Endodermal cell (in vitro differentiated cells): ENCODE data around the gene ANGPTL8. TPM values are rescaled to one million over a fixed set of nuclear protein-coding genes. Genes with fewer than 3 reads are reported as not detected.

Experiments
- DNase-seq: peaks from one replicate; pipeline ENCODE4 v3.0.0-alpha.2; 2017
- H3K27ac ChIP-seq: 2 replicates; pipeline ENCODE4 v1.5.1; 2013; ENCODE audit warnings: mild to moderate bottlenecking, low read depth, low read length, moderate library complexity
- H3K27me3 ChIP-seq: 2 replicates; pipeline ENCODE4 v1.6.1; 2013; ENCODE audit warnings: mild to moderate bottlenecking, low read length, moderate library complexity; ENCODE audit not compliant: insufficient read depth, control insufficient read depth, poor library complexity, severe bottlenecking
- H3K36me3 ChIP-seq: 2 replicates; pipeline ENCODE4 v1.7.0; 2013; ENCODE audit warnings: mild to moderate bottlenecking, low read length, moderate library complexity; ENCODE audit not compliant: control insufficient read depth, insufficient read depth
- H3K4me1 ChIP-seq: one replicate; pipeline ENCODE4 v1.7.0; 2013; ENCODE audit warnings: low read length; ENCODE audit not compliant: control insufficient read depth, insufficient read depth
- H3K4me3 ChIP-seq: 2 replicates; pipeline ENCODE4 v1.5.1; 2013; ENCODE audit warnings: mild to moderate bottlenecking, low read length, moderate library complexity
- H3K9ac ChIP-seq: 2 replicates; pipeline ENCODE4 v1.6.1; 2013; ENCODE audit warnings: mild to moderate bottlenecking, low read length, moderate library complexity; ENCODE audit not compliant: poor library complexity, severe bottlenecking; ENCODE audit errors: extremely low read depth
- H3K9me3 ChIP-seq: 2 replicates; pipeline ENCODE4 v1.6.1; 2013; ENCODE audit warnings: mild to moderate bottlenecking, low read length, moderate library complexity; ENCODE audit not compliant: control insufficient read depth
- H3K27ac Mint-ChIP-seq: 2 replicates; pipeline ENCODE4 v1.8.0; 2020; ENCODE audit warnings: mixed read lengths
- H3K27me3 Mint-ChIP-seq: 2 replicates; pipeline ENCODE4 v1.8.0; 2021; ENCODE audit warnings: mild to moderate bottlenecking, mixed read lengths; ENCODE audit not compliant: insufficient read depth
- H3K36me3 Mint-ChIP-seq: 2 replicates; pipeline ENCODE4 v1.8.0; 2020; ENCODE audit warnings: low read depth, mixed read lengths
- H3K4me1 Mint-ChIP-seq: 2 replicates; pipeline ENCODE4 v1.8.0; 2020; ENCODE audit warnings: mixed read lengths
- H3K4me3 Mint-ChIP-seq: 2 replicates; pipeline ENCODE4 v1.8.0; 2020; ENCODE audit warnings: mild to moderate bottlenecking, moderate library complexity, mixed read lengths
- H3K9me3 Mint-ChIP-seq: 2 replicates; pipeline ENCODE4 v1.8.0; 2020; ENCODE audit warnings: mild to moderate bottlenecking, mixed read lengths
- WGBS, 2 experiments: methylation state at CpG; one replicate each; pipeline versions ENCODE4 v1.1.5 to v1.1.7; 2013; ENCODE audit warnings: missing lambda C conversion rate in 2 of 2, mixed read lengths in 1 of 2; ENCODE audit not compliant: insufficient coverage in 1 of 2, insufficient read length in 1 of 2; 5-methylcytosine and 5-hydroxymethylcytosine counted together
- total RNA-seq, 2 donors: library from RNA; stranded (reverse); fragmentation: NEBNext Ultra II Directional in 1 of 2; extraction: Animal tissue kit (Norgen Biotek cat#: 25700) in 1 of 2; gene quantifications; 2 replicates in 1 of 2; 3 replicates in 1 of 2; pipeline ENCODE4 v1.2.1, GENCODE V29; 2021
- TF ChIP-seq, protein P1 (sequence below): fragments of 200-600 bp; sonication (generic); conservative IDR thresholded peaks from 2 replicates; pipeline ENCODE4 v1.5.0; 2021; ENCODE audit warnings: antibody characterized with exemption, mild to moderate bottlenecking

The ANGPTL8 gene
- total RNA-seq, 2 donors from 2014 or later = not detected

DNA sequence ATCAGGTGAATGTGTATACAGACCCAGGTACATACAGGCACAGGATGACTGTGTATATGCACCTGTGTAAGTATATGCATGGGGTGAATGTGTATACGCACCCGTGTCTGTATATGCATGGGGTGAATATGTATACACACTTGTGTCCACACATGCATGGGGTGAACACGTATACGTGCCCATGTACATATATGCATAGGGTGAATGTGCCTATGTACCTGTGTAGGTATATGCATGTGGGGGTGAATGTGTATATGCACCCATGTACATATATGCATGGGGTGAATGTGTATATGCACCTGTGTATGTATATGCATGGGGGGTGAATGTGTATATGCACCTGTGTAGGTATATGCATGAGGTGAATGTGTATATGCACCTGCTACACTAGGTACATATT lies 6.9 kb upstream of the ANGPTL8 start:
- peaks cover 5% of the 10 kb centered on the region for H3K4me1 ChIP-seq
- Mint-ChIP-seq H3K4me1 (peaks cover 6% of the 10 kb centered on the region), H3K4me3 (no peak overlapping the region), H3K9me3 (no peaks in the 10 kb centered on the region), H3K36me3 (peaks cover 42% of the 10 kb centered on the region), H3K27me3 (no peaks in the 10 kb centered on the region), H3K27ac (no peak overlapping the region)
- TF ChIP-seq, protein P1, sequence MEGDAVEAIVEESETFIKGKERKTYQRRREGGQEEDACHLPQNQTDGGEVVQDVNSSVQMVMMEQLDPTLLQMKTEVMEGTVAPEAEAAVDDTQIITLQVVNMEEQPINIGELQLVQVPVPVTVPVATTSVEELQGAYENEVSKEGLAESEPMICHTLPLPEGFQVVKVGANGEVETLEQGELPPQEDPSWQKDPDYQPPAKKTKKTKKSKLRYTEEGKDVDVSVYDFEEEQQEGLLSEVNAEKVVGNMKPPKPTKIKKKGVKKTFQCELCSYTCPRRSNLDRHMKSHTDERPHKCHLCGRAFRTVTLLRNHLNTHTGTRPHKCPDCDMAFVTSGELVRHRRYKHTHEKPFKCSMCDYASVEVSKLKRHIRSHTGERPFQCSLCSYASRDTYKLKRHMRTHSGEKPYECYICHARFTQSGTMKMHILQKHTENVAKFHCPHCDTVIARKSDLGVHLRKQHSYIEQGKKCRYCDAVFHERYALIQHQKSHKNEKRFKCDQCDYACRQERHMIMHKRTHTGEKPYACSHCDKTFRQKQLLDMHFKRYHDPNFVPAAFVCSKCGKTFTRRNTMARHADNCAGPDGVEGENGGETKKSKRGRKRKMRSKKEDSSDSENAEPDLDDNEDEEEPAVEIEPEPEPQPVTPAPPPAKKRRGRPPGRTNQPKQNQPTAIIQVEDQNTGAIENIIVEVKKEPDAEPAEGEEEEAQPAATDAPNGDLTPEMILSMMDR = no peak
- no peak for DNase-seq
- no peaks in the 10 kb centered on the region for H3K27me3 ChIP-seq
- no peaks in the 10 kb centered on the region for H3K9me3 ChIP-seq
- H3K4me3 ChIP-seq = no peak overlapping the region
- 96 to 100% methylated on average over 4 of the region's 4 CpGs for WGBS, 2 experiments
- H3K9ac ChIP-seq = no peak overlapping the region
- H3K27ac ChIP-seq = no peak overlapping the region
- peaks cover 25% of the 10 kb centered on the region for H3K36me3 ChIP-seq

GRCh38 chr19:11233073-11233472 lies 6.3 kb upstream of the ANGPTL8 start:
- Mint-ChIP-seq H3K4me1 (peaks cover 6% of the 10 kb centered on the region), H3K9me3 (no peaks in the 10 kb centered on the region), H3K27ac (no peak overlapping the region), H3K36me3 (peaks cover 43% of the 10 kb centered on the region), H3K4me3 (no peak overlapping the region), H3K27me3 (no peaks in the 10 kb centered on the region)
- WGBS, 2 experiments = 95 to 96% methylated on average over 14 to 15 of the region's 15 CpGs
- no peak overlapping the region for H3K9ac ChIP-seq
- TF ChIP-seq, protein P1 = no peak
- H3K4me3 ChIP-seq = no peak overlapping the region
- H3K27ac ChIP-seq = no peak overlapping the region
- DNase-seq = no peak
- H3K27me3 ChIP-seq = no peaks in the 10 kb centered on the region
- H3K9me3 ChIP-seq = no peaks in the 10 kb centered on the region
- peaks cover 25% of the 10 kb centered on the region for H3K36me3 ChIP-seq
- peaks cover 5% of the 10 kb centered on the region for H3K4me1 ChIP-seq

- TF ChIP-seq, protein P1 = peak; percentile 38
- no peaks in the 10 kb centered on the region for H3K27me3 ChIP-seq
- no peak for DNase-seq
- H3K4me1 ChIP-seq = peaks cover 5% of the 10 kb centered on the region
- H3K27ac ChIP-seq = no peak overlapping the region
- peaks cover 36% of the 10 kb centered on the region for H3K36me3 ChIP-seq
- Mint-ChIP-seq H3K9me3 (no peaks in the 10 kb centered on the region), H3K27me3 (no peaks in the 10 kb centered on the region), H3K27ac (no peak overlapping the region), H3K4me3 (no peak overlapping the region), H3K4me1 (peaks cover 6% of the 10 kb centered on the region), H3K36me3 (peaks cover 55% of the 10 kb centered on the region)
- no peak overlapping the region for H3K4me3 ChIP-seq
- 89 to 92% methylated on average over 4 to 5 of the region's 5 CpGs for WGBS, 2 experiments
- H3K9ac ChIP-seq = no peak overlapping the region
- H3K9me3 ChIP-seq = no peaks in the 10 kb centered on the region
Measured at GRCh38 chr19:11234486-11235075, 4.8 kb upstream of the ANGPTL8 start.
